Smooth muscle cell (in vitro differentiated cells): ENCODE measurements around the gene P3H3. TPM values are rescaled to one million over a fixed set of nuclear protein-coding genes. Genes with fewer than 3 reads are reported as not detected.

Experiments
- DNase-seq: peaks from one replicate; lab custom pipeline; 2025; ENCODE audit not compliant: unreplicated experiment; lab: John Stamatoyannopoulos, UW
- H2AFZ ChIP-seq: fragments of 200-600 bp; sonication (generic); 2 replicates; pipeline ENCODE4 v1.6.0; 2016; ENCODE audit warnings: antibody characterized with exemption, low read depth, mild to moderate bottlenecking
- H3F3A ChIP-seq: fragments of 200-600 bp; sonication (generic); 2 replicates; pipeline ENCODE4 v1.6.0; 2017; ENCODE audit warnings: antibody characterized with exemption, low read depth
- H3K27ac ChIP-seq: fragments of 200-600 bp; sonication (generic); 2 replicates; pipeline ENCODE4 v1.5.1; 2016; ENCODE audit warnings: low read depth, mild to moderate bottlenecking
- H3K27me3 ChIP-seq: fragments of 200-600 bp; sonication (generic); 2 replicates; pipeline ENCODE4 v1.6.1; 2016; ENCODE audit warnings: low read depth, mild to moderate bottlenecking
- H3K36me3 ChIP-seq: fragments of 200-600 bp; sonication (generic); 2 replicates; pipeline ENCODE4 v1.5.1; 2016; ENCODE audit warnings: low read depth
- H3K4me1 ChIP-seq: fragments of 200-600 bp; sonication (generic); 2 replicates; pipeline ENCODE4 v1.5.1; 2016; ENCODE audit warnings: low read depth
- H3K4me2 ChIP-seq: fragments of 200-600 bp; sonication (generic); 2 replicates; pipeline ENCODE4 v1.6.0; 2016; ENCODE audit warnings: mild to moderate bottlenecking
- H3K4me3 ChIP-seq: fragments of 200-600 bp; sonication (generic); 2 replicates; pipeline ENCODE4 v1.5.1; 2016; ENCODE audit warnings: mild to moderate bottlenecking
- H3K79me2 ChIP-seq: fragments of 200-600 bp; sonication (generic); 2 replicates; pipeline ENCODE4 v1.6.0; 2016; ENCODE audit warnings: low read depth, mild to moderate bottlenecking
- H3K9ac ChIP-seq: fragments of 200-600 bp; sonication (generic); 2 replicates; pipeline ENCODE4 v1.6.0; 2016; ENCODE audit warnings: low read depth
- H3K9me3 ChIP-seq: fragments of 200-600 bp; sonication (generic); replicated peaks from 2 replicates; pipeline ENCODE4 v1.5.1; 2016; ENCODE audit warnings: low read depth
- H4K20me1 ChIP-seq: fragments of 200-600 bp; sonication (generic); 2 replicates; pipeline ENCODE4 v1.6.0; 2016; ENCODE audit warnings: low read depth
- CTCF ChIP-seq: fragments of 200-600 bp; sonication (generic); IDR thresholded peaks from 2 replicates; pipeline ENCODE4 v1.5.1; 2017; ENCODE audit warnings: borderline replicate concordance, mild to moderate bottlenecking, antibody characterized with exemption; ENCODE audit not compliant: insufficient read depth, poor library complexity, severe bottlenecking
- WGBS: methylation state at CpG from one replicate; pipeline ENCODE4 v1.1.7; 2016; ENCODE audit warnings: low lambda C conversion rate; 5-methylcytosine and 5-hydroxymethylcytosine counted together
- polyA plus RNA-seq: library from polyadenylated mRNA; unstranded; fragments of >200 nt; fragmentation: Nextera tagmentation; extraction: Ambion mirVana; gene quantifications from 2 replicates; pipeline ENCODE4 v1.2.1, GENCODE V29; 2016
- total RNA-seq: library from RNA; depleted of rRNA; stranded (reverse); fragments of >200 nt; gene quantifications from 2 replicates; pipeline ENCODE4 v1.2.3, GENCODE V29; 2014

Gene P3H3
- total and polyA plus RNA-seq, 2 experiments from 2014 or later: 42.8 to 108 TPM

GRCh38 chr12:6784296-6784695, 43.9 kb upstream of the P3H3 start:
- no peak overlapping the region for H2AFZ ChIP-seq
- no peaks in the 10 kb centered on the region for H4K20me1 ChIP-seq
- no peak overlapping the region for H3K27ac ChIP-seq

GRCh38 chr12:6784761-6785160, 43.4 kb upstream of the P3H3 start:
- Histone ChIP-seq H3K9ac (no peak overlapping the region), H3K27ac (no peak overlapping the region), H3K4me2 (no peak overlapping the region), H3K79me2 (no peaks in the 10 kb centered on the region), H4K20me1 (no peaks in the 10 kb centered on the region), H3F3A (no peaks in the 10 kb centered on the region), H3K4me3 (no peak overlapping the region), H3K27me3 (no peaks in the 10 kb centered on the region), H3K36me3 (no peaks in the 10 kb centered on the region), H3K9me3 (no peaks in the 10 kb centered on the region), H3K4me1 (peaks cover 8% of the 10 kb centered on the region), H2AFZ (no peak overlapping the region)
- DNase-seq: no peak
- 81% methylated on average over 5 of the region's 5 CpGs for WGBS
- TF ChIP-seq CTCF: no peak

More at GRCh38 chr12:6784296-6784695, 43.9 kb upstream of the P3H3 start:
- H3F3A ChIP-seq: no peaks in the 10 kb centered on the region
- H3K27me3 ChIP-seq: no peaks in the 10 kb centered on the region
- no peaks in the 10 kb centered on the region for H3K79me2 ChIP-seq
- WGBS: 45% methylated on average over 5 of the region's 5 CpGs
- no peaks in the 10 kb centered on the region for H3K36me3 ChIP-seq
- H3K9ac ChIP-seq: no peak overlapping the region
- peaks cover 10% of the 10 kb centered on the region for H3K4me1 ChIP-seq
- TF ChIP-seq CTCF: no peak
- no peak for DNase-seq
- H3K4me3 ChIP-seq: no peak overlapping the region
- no peaks in the 10 kb centered on the region for H3K9me3 ChIP-seq
- no peak overlapping the region for H3K4me2 ChIP-seq

GRCh38 chr12:6786416-6787094, 41.7 kb upstream of the P3H3 start:
- no peaks in the 10 kb centered on the region for H3K36me3 ChIP-seq
- no peaks in the 10 kb centered on the region for H4K20me1 ChIP-seq
- H3K4me3 ChIP-seq: no peak overlapping the region
- H3K79me2 ChIP-seq: no peaks in the 10 kb centered on the region
- H3F3A ChIP-seq: no peaks in the 10 kb centered on the region
- 76% methylated on average over 9 of the region's 9 CpGs for WGBS
- H3K27ac ChIP-seq: no peak overlapping the region
- H2AFZ ChIP-seq: no peak overlapping the region
- no peak overlapping the region for H3K4me2 ChIP-seq
- no peaks in the 10 kb centered on the region for H3K9me3 ChIP-seq
- DNase-seq: no peak
- H3K4me1 ChIP-seq: peaks cover 7% of the 10 kb centered on the region
- no peak overlapping the region for H3K9ac ChIP-seq
- TF ChIP-seq CTCF: no peak
- no peaks in the 10 kb centered on the region for H3K27me3 ChIP-seq

GRCh38 chr12:6787309-6787708, 40.9 kb upstream of the P3H3 start:
- H3K4me2 ChIP-seq: no peak overlapping the region
- no peak overlapping the region for H3K9ac ChIP-seq
- no peak overlapping the region for H2AFZ ChIP-seq
- no peaks in the 10 kb centered on the region for H3K27me3 ChIP-seq
- no peaks in the 10 kb centered on the region for H3K36me3 ChIP-seq
- no peaks in the 10 kb centered on the region for H4K20me1 ChIP-seq
- no peak for TF ChIP-seq CTCF
- WGBS: 95% methylated on average over 5 of the region's 5 CpGs
- no peaks in the 10 kb centered on the region for H3K9me3 ChIP-seq
- H3F3A ChIP-seq: no peaks in the 10 kb centered on the region
- no peaks in the 10 kb centered on the region for H3K79me2 ChIP-seq
- no peak for DNase-seq
- no peak overlapping the region for H3K4me3 ChIP-seq
- H3K4me1 ChIP-seq: peaks cover 9% of the 10 kb centered on the region
- no peak overlapping the region for H3K27ac ChIP-seq
